WERI-Rb-1 (cell line): ENCODE data around the gene UNC80.

Source experiments
- DNase-seq: peaks from one replicate; pipeline ENCODE4 v3.0.0-alpha.2; 2020
- H3K27ac ChIP-seq: fragments of 250-450 bp; sonication (Bioruptor Pico); 2 replicates; pipeline ENCODE4 v1.5.1; 2020; ENCODE audit warnings: mild to moderate bottlenecking, moderate library complexity
- H3K27me3 ChIP-seq: fragments of 250-450 bp; sonication (Bioruptor Pico); 2 replicates; pipeline ENCODE4 v1.5.1; 2021; ENCODE audit warnings: mild to moderate bottlenecking, low read depth, moderate library complexity; ENCODE audit not compliant: insufficient read depth, severe bottlenecking
- H3K36me3 ChIP-seq: fragments of 250-450 bp; sonication (Bioruptor Pico); 2 replicates; pipeline ENCODE4 v1.5.1; 2020; ENCODE audit warnings: mild to moderate bottlenecking, moderate library complexity
- H3K4me3 ChIP-seq: 2 replicates; pipeline ENCODE4 v1.5.1; 2011; ENCODE audit warnings: low read depth, mild to moderate bottlenecking, control low read depth, low read length
- H3K9me3 ChIP-seq: fragments of 250-450 bp; sonication (Bioruptor Pico); 2 replicates; pipeline ENCODE4 v1.5.1; 2021; ENCODE audit warnings: mild to moderate bottlenecking, moderate library complexity; ENCODE audit not compliant: severe bottlenecking
- TF ChIP-seq, protein P1 (sequence below): IDR thresholded peaks from 2 replicates; pipeline ENCODE4 v1.5.1; 2011; ENCODE audit warnings: low read depth, mild to moderate bottlenecking, control low read depth, inconsistent platforms, low read length

Gene UNC80

DNA sequence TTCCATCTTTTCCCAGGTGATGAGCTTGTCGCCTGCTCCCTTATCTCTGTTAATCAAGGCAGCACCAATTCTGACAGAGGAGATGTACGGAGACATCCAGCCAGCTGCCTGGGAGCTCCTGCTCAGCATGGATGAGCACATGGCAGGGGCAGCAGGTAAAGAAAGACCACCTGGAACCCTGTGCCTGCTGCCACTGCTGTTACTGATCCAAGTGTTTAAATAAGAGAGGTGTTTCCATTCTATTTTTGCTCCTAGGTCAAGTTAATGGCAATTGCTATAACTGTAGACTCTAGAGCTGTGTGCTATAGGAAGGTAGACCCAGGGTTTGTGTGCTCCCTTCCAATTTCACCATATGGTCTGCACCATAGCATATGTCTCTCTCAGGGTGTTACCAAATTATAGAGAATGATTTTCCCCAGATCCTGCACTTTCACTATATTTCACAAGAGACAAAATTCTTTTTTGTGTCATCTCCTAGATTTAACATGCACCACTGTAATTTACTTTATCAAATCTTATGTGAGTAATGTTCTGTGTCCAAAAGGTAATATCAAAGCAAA is 142.2 kb downstream of the UNC80 start:
- TF ChIP-seq, protein P1, sequence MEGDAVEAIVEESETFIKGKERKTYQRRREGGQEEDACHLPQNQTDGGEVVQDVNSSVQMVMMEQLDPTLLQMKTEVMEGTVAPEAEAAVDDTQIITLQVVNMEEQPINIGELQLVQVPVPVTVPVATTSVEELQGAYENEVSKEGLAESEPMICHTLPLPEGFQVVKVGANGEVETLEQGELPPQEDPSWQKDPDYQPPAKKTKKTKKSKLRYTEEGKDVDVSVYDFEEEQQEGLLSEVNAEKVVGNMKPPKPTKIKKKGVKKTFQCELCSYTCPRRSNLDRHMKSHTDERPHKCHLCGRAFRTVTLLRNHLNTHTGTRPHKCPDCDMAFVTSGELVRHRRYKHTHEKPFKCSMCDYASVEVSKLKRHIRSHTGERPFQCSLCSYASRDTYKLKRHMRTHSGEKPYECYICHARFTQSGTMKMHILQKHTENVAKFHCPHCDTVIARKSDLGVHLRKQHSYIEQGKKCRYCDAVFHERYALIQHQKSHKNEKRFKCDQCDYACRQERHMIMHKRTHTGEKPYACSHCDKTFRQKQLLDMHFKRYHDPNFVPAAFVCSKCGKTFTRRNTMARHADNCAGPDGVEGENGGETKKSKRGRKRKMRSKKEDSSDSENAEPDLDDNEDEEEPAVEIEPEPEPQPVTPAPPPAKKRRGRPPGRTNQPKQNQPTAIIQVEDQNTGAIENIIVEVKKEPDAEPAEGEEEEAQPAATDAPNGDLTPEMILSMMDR: no peak
- no peak for DNase-seq
- Histone ChIP-seq H3K27me3 (no peaks in the 10 kb centered on the region), H3K9me3 (no peaks in the 10 kb centered on the region), H3K27ac (no peak overlapping the region), H3K4me3 (no peak overlapping the region), H3K36me3 (no peaks in the 10 kb centered on the region)

- H3K27me3 ChIP-seq: no peaks in the 10 kb centered on the region
- TF ChIP-seq, protein P1: no peak
- H3K36me3 ChIP-seq: no peaks in the 10 kb centered on the region
- H3K9me3 ChIP-seq: no peaks in the 10 kb centered on the region
- H3K4me3 ChIP-seq: no peak overlapping the region
- no peak for DNase-seq
- H3K27ac ChIP-seq: no peak overlapping the region
Measured at GRCh38 chr2:209917154-209917771, 145.6 kb downstream of the UNC80 start.

DNA sequence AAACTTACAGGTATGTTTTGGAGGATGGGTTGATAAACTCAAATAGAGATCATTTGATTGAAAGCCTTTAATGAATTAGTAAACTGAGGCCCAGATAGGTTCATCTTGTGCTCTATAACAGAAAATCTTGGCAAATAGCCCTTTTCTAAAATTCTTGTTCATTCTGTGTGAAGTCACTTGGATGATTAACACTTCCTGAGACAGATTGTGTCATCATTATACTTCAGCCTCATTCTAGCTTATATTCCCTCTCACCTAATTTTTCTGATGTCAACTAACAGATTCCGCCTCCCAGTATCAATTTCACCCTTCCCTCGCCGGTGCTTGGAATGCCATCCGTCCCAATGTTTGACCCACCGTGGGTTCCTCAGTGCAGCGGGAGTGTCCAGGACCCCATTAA is 146.6 kb downstream of the UNC80 start:
- no peaks in the 10 kb centered on the region for H3K27me3 ChIP-seq
- no peak overlapping the region for H3K27ac ChIP-seq
- TF ChIP-seq, protein P1: no peak
- H3K4me3 ChIP-seq: no peak overlapping the region
- DNase-seq: no peak
- H3K9me3 ChIP-seq: no peaks in the 10 kb centered on the region
- no peaks in the 10 kb centered on the region for H3K36me3 ChIP-seq

- TF ChIP-seq, protein P1: no peak
- Histone ChIP-seq H3K27ac (no peak overlapping the region), H3K9me3 (no peaks in the 10 kb centered on the region), H3K36me3 (no peaks in the 10 kb centered on the region), H3K27me3 (no peaks in the 10 kb centered on the region), H3K4me3 (no peak overlapping the region)
- DNase-seq: no peak
Measured at GRCh38 chr2:209922116-209922515, 150.5 kb downstream of the UNC80 start.

GRCh38 chr2:209929369-209929768 is 157.7 kb downstream of the UNC80 start:
- Histone ChIP-seq H3K27me3 (no peaks in the 10 kb centered on the region), H3K9me3 (no peaks in the 10 kb centered on the region), H3K27ac (no peak overlapping the region), H3K36me3 (no peaks in the 10 kb centered on the region), H3K4me3 (no peak overlapping the region)
- TF ChIP-seq, protein P1: no peak
- no peak for DNase-seq
